Measurements from ENCODE around the gene CDYL. TPM values are rescaled to one million over a fixed set of nuclear protein-coding genes. Genes with fewer than 3 reads are reported as not detected.

The CDYL gene
- polyA plus RNA-seq, 3 donors, result 2.9 to 21.2 (median 4.2) TPM

GRCh38 chr6:4907602-4908001 lies 131.4 kb downstream of the CDYL start:
- H3K27ac Mint-ChIP-seq, result peak overlapping the region in 3 of 7 donors; percentile 57 to 83 (median 74)
- H2AFZ ChIP-seq (ENCODE audit: insufficient read depth, low read depth, low read length, poor library complexity, severe bottlenecking), result no peak overlapping the region
- no peaks in the 10 kb centered on the region for H3K9me3 Mint-ChIP-seq
- H3K9me3 ChIP-seq (replicated peaks in 1 of 2; ENCODE audit: control insufficient read depth in 1 of 2, insufficient read depth in 1 of 2, low read length in 2 of 2), result no peaks in the 10 kb centered on the region
- 43% methylated on average over 2 of the region's 6 CpGs for WGBS (ENCODE audit: insufficient coverage)
- no peak overlapping the region for H3K4me3 ChIP-seq (replicated peaks in 1 of 3; ENCODE audit: low read depth in 2 of 3, low read length in 3 of 3)
- peaks cover 26 to 31% of the 10 kb centered on the region in 2 donors for H3K4me1 ChIP-seq (ENCODE audit: control insufficient read depth in 1 of 2, insufficient read depth in 2 of 2, low read length in 2 of 2)
- H3K4me2 ChIP-seq (replicated peaks; ENCODE audit: extremely low read depth, low read length, poor library complexity, severe bottlenecking), result no peak overlapping the region
- H3K4me3 Mint-ChIP-seq, result no peak overlapping the region
- intact Hi-C loops (cut with micrococcal nuclease), result no loop called here
- H3K36me3 Mint-ChIP-seq, result peaks cover 38% of the 10 kb centered on the region in 2 donors
- H3K9ac ChIP-seq (ENCODE audit: insufficient read depth, low read length, poor library complexity, severe bottlenecking), result no peak overlapping the region
- H3K27me3 Mint-ChIP-seq (ENCODE audit: low read depth in 3 of 3), result peaks cover 0 to 3% (median 0%) of the 10 kb centered on the region in 3 donors
- H3K27ac ChIP-seq (ENCODE audit: low read depth in 1 of 2, low read length in 2 of 2), result peak overlapping the region in 1 of 2 donors; percentile 79
- peaks cover 69% of the 10 kb centered on the region for H3K79me2 ChIP-seq (ENCODE audit: insufficient read depth, low read length)
- H3K27me3 ChIP-seq (ENCODE audit: control insufficient read depth in 2 of 2, insufficient read depth in 2 of 2, low read length in 2 of 2), result no peaks in the 10 kb centered on the region
- TF ChIP-seq, protein P1, sequence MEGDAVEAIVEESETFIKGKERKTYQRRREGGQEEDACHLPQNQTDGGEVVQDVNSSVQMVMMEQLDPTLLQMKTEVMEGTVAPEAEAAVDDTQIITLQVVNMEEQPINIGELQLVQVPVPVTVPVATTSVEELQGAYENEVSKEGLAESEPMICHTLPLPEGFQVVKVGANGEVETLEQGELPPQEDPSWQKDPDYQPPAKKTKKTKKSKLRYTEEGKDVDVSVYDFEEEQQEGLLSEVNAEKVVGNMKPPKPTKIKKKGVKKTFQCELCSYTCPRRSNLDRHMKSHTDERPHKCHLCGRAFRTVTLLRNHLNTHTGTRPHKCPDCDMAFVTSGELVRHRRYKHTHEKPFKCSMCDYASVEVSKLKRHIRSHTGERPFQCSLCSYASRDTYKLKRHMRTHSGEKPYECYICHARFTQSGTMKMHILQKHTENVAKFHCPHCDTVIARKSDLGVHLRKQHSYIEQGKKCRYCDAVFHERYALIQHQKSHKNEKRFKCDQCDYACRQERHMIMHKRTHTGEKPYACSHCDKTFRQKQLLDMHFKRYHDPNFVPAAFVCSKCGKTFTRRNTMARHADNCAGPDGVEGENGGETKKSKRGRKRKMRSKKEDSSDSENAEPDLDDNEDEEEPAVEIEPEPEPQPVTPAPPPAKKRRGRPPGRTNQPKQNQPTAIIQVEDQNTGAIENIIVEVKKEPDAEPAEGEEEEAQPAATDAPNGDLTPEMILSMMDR (IDR thresholded peaks at IDR 0.05), result no peak
- peaks cover 9 to 33% of the 10 kb centered on the region in 2 donors for H3K36me3 ChIP-seq (replicated peaks in 1 of 2; ENCODE audit: control insufficient read depth in 1 of 2, insufficient read depth in 2 of 2, low read length in 2 of 2)
- peaks cover 91% of the 10 kb centered on the region for H4K20me1 ChIP-seq (ENCODE audit: insufficient read depth, low read length)
- DNase-seq, result no peak
- H3K4me1 Mint-ChIP-seq, result peaks cover 32% of the 10 kb centered on the region

- DNase-seq, result no peak
- Mint-ChIP-seq H3K27ac (peak overlapping the region in 3 of 7 donors; percentile 57 to 83 (median 74)), H3K36me3 (peaks cover 33 to 38% of the 10 kb centered on the region in 2 donors), H3K4me1 (peaks cover 31% of the 10 kb centered on the region), H3K9me3 (no peaks in the 10 kb centered on the region), H3K4me3 (no peak overlapping the region), H3K27me3 (ENCODE audit: low read depth in 3 of 3) (peaks cover 0 to 3% (median 0%) of the 10 kb centered on the region in 3 donors)
- Histone ChIP-seq H3K9me3 (replicated peaks in 1 of 2; ENCODE audit: control insufficient read depth in 1 of 2, insufficient read depth in 1 of 2, low read length in 2 of 2) (no peaks in the 10 kb centered on the region), H3K9ac (ENCODE audit: insufficient read depth, low read length, poor library complexity, severe bottlenecking) (no peak overlapping the region), H4K20me1 (ENCODE audit: insufficient read depth, low read length) (peaks cover 86% of the 10 kb centered on the region), H3K27ac (ENCODE audit: low read depth in 1 of 2, low read length in 2 of 2) (peak overlapping the region in 1 of 2 donors; percentile 79), H3K4me3 (replicated peaks in 1 of 3; ENCODE audit: low read depth in 2 of 3, low read length in 3 of 3) (no peak overlapping the region), H3K4me1 (ENCODE audit: control insufficient read depth in 1 of 2, insufficient read depth in 2 of 2, low read length in 2 of 2) (peaks cover 26 to 30% of the 10 kb centered on the region in 2 donors), H3K79me2 (ENCODE audit: insufficient read depth, low read length) (peaks cover 69% of the 10 kb centered on the region), H3K36me3 (replicated peaks in 1 of 2; ENCODE audit: control insufficient read depth in 1 of 2, insufficient read depth in 2 of 2, low read length in 2 of 2) (peaks cover 9 to 33% of the 10 kb centered on the region in 2 donors), H3K4me2 (replicated peaks; ENCODE audit: extremely low read depth, low read length, poor library complexity, severe bottlenecking) (no peak overlapping the region), H3K27me3 (ENCODE audit: control insufficient read depth in 2 of 2, insufficient read depth in 2 of 2, low read length in 2 of 2) (no peaks in the 10 kb centered on the region), H2AFZ (ENCODE audit: insufficient read depth, low read depth, low read length, poor library complexity, severe bottlenecking) (no peak overlapping the region)
- intact Hi-C loops (cut with micrococcal nuclease), result no loop called here
- TF ChIP-seq, protein P1 (IDR thresholded peaks at IDR 0.05), result no peak
- WGBS (ENCODE audit: insufficient coverage), result 100% methylated on average over 4 of the region's 4 CpGs
These were observed 131.9 kb downstream of the CDYL start for GRCh38 chr6:4908062-4908461.
